T-cell (primary cell): ENCODE data around the gene MUC5B. TPM values are rescaled to one million over a fixed set of nuclear protein-coding genes. Genes with fewer than 3 reads are reported as not detected.

Source experiments
- ATAC-seq, 4 experiments: fragments of 200-7000 bp in 3 of 4; fragments of 150-1000 bp in 1 of 4; cut with Tn5 transposase; replicated peaks in 1 of 4; 1 replicate in 3 of 4; 2 replicates in 1 of 4; pipeline ENCODE4 v1.10.0; 2021; ENCODE audit warnings: moderate library complexity in 3 of 4, mild to moderate bottlenecking in 2 of 4, moderate number of reproducible peaks in 1 of 4
- CTCF ChIA-PET, 2 donors: fragments of 300-600 bp; sonication (Branson Sonifier 250); formaldehyde crosslinking; loops; one replicate each; lab custom pipeline; 2022; ENCODE audit warnings: antibody characterized with exemption in 2 of 2; lab: Charles Lee
- POLR2A ChIA-PET, 2 donors: fragments of 300-600 bp; sonication (Branson Sonifier 250); formaldehyde crosslinking; loops; one replicate each; lab custom pipeline; 2022; ENCODE audit warnings: antibody characterized with exemption in 2 of 2; lab: Charles Lee
- DNase-seq, 35 experiments: peaks; one replicate each; pipeline versions ENCODE4 v3.0.0 to v3.0.0-alpha.2; 2013 to 2023
- H3K27ac ChIP-seq: one replicate; pipeline ENCODE4 v1.5.1; 2013; ENCODE audit warnings: low read length
- H3K27me3 ChIP-seq, 2 experiments: replicated peaks in 1 of 2; 1 replicate in 1 of 2; 2 replicates in 1 of 2; pipeline versions ENCODE4 v1.6.1 to v1.7.0; 2013; ENCODE audit warnings: low read length in 1 of 2, mixed read lengths in 1 of 2; ENCODE audit not compliant: control insufficient read depth in 2 of 2, insufficient read depth in 2 of 2; ENCODE audit errors: extremely low read depth in 1 of 2
- H3K36me3 ChIP-seq, 2 donors: 1 replicate in 1 of 2; 2 replicates in 1 of 2; pipeline versions ENCODE4 v1.6.1 to v1.7.0; 2013; ENCODE audit warnings: low read length in 1 of 2; ENCODE audit not compliant: control insufficient read depth in 2 of 2, insufficient read depth in 1 of 2; ENCODE audit errors: extremely low read depth in 1 of 2
- H3K4me1 ChIP-seq, 2 experiments: 1 replicate in 1 of 2; 2 replicates in 1 of 2; pipeline versions ENCODE4 v1.6.1 to v1.7.0; 2013; ENCODE audit warnings: low read length in 2 of 2, mixed read lengths in 1 of 2; ENCODE audit not compliant: insufficient read depth in 2 of 2, control insufficient read depth in 1 of 2; ENCODE audit errors: extremely low read depth in 1 of 2
- H3K4me3 ChIP-seq, 2 donors: 1 replicate in 1 of 2; 2 replicates in 1 of 2; pipeline versions ENCODE4 v1.5.1 to v1.7.0; 2013; ENCODE audit warnings: mild to moderate bottlenecking in 2 of 2, low read length in 1 of 2, moderate library complexity in 1 of 2; ENCODE audit not compliant: control insufficient read depth in 1 of 2; ENCODE audit errors: extremely low read depth in 1 of 2
- H3K9me3 ChIP-seq: 2 replicates; pipeline ENCODE4 v1.7.0; 2013
- H3K27ac Mint-ChIP-seq, 2 donors: one replicate each; pipeline ENCODE4 v1.8.0; 2020 to 2021; ENCODE audit warnings: mild to moderate bottlenecking in 2 of 2, mixed read lengths in 2 of 2
- H3K27me3 Mint-ChIP-seq, 2 donors: one replicate each; pipeline ENCODE4 v1.8.0; 2021 to 2022; ENCODE audit warnings: mixed read lengths in 2 of 2
- H3K36me3 Mint-ChIP-seq: one replicate; pipeline ENCODE4 v1.8.0; 2021; ENCODE audit warnings: mixed read lengths
- H3K4me1 Mint-ChIP-seq, 3 donors: one replicate each; pipeline ENCODE4 v1.8.0; 2020 to 2022; ENCODE audit warnings: mixed read lengths in 3 of 3, mild to moderate bottlenecking in 1 of 3
- H3K4me3 Mint-ChIP-seq, 3 donors: one replicate each; pipeline ENCODE4 v1.8.0; 2020 to 2022; ENCODE audit warnings: mild to moderate bottlenecking in 3 of 3, mixed read lengths in 3 of 3, moderate library complexity in 3 of 3
- H3K9me3 Mint-ChIP-seq, 3 donors: one replicate each; pipeline ENCODE4 v1.8.0; 2020 to 2022; ENCODE audit warnings: mixed read lengths in 3 of 3
- WGBS: methylation state at CpG from one replicate; pipeline ENCODE4 v1.1.5; 2013; ENCODE audit warnings: missing lambda C conversion rate; ENCODE audit not compliant: insufficient coverage; 5-methylcytosine and 5-hydroxymethylcytosine counted together
- total RNA-seq, 35 experiments: library from RNA in 6 of 35; stranded (reverse) in 6 of 35; fragments of 120-200 nt in 1 of 35; gene quantifications; one replicate each; pipeline versions ENCODE4 v1.2.1 to v1.2.4 and lab custom pipeline; 2013 to 2026

MUC5B gene
- total RNA-seq, 5 donors from 2014 or later (not counting 1 experiment from before 2014, with no cell fraction given): 1.8 to 4.0 (median 3.6) TPM; not detected in 2

DNA sequence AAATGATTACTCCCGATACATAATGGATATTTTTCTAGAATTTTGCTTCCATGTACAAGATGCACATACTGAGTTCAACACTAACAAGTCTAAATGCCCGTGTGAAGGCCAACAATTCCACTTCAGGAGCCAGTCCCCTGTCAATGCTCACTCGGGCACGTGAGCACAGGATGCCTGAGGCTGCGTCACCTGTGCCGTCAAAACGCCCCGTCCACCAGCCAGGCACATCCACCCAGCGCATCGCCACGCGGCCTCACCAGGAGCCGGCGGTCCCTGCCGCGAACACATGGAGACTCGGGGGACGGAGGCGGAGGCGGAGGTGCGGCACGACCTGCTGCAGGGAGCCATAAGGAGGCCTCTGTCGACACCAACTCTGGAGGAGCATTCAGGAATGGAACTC is 76.8 kb downstream of the MUC5B start:
- CTCF ChIA-PET: no interaction called here
- Histone ChIP-seq H3K4me1 (peaks cover 0 to 17% of the 10 kb centered on the region in 2 experiments), H3K4me3 (no peak overlapping the region), H3K36me3 (peaks cover 0 to 20% of the 10 kb centered on the region in 2 donors), H3K27ac (no peak overlapping the region), H3K27me3 (no peaks in the 10 kb centered on the region), H3K9me3 (no peaks in the 10 kb centered on the region)
- no peak overlapping the region for H3K27ac Mint-ChIP-seq
- H3K9me3 Mint-ChIP-seq: no peaks in the 10 kb centered on the region
- POLR2A ChIA-PET: no interaction called here
- H3K4me3 Mint-ChIP-seq: no peak overlapping the region
- H3K4me1 Mint-ChIP-seq: peaks cover 29 to 33% (median 29%) of the 10 kb centered on the region in 3 donors
- DNase-seq: no peak
- H3K36me3 Mint-ChIP-seq: peaks cover 7% of the 10 kb centered on the region
- 100% methylated on average over 16 of the region's 23 CpGs for WGBS
- H3K27me3 Mint-ChIP-seq: no peaks in the 10 kb centered on the region
- no peak for ATAC-seq

DNA sequence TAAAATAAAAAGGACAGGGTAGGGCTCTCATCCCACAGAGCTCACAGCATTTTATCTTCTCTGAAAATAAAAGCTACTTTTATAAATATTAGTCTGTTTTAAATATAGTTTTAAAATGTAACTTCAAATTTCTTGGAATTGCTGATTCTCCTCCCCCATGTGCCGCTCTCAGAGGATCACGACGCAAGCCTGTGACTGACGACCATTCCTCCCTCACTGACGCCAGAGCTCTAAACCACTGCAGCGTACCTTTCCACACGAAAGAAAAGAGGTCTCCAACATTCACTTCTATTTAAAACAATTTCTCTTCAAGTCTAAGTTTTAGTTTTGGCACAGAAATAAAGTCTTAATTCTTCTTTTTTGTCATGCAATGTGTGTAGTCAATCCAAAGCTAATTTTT is 77.3 kb downstream of the MUC5B start:
- no peaks in the 10 kb centered on the region for H3K9me3 Mint-ChIP-seq
- POLR2A ChIA-PET: no interaction called here

DNA sequence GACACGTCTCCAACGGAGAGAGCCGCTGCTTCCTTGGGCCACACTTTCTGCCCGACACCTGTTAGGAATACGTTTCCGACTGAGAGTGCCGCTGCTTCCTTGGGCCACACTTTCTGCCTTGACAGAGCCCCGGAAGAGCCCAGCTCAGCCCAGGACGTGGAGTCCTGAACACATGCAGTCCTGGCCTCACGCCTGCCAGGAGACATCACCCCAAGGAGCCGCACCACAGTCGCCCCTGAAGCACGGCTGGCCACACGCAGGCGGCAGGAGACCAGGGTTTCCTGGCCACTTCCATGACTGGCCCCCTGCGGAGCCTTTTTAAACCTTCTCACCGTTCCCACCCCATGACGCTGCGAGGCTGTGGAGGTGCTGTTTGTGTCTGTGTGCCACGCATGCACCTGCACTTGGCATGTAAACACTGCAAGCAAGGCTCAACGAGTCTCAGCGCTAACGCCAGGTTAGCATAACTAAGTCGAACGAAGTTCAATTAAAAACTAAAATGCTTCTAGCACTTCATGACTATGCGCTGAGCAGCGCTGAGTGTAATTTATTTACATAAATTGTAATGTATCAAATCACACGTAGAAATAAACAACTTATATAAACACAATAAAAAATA is 77.8 kb downstream of the MUC5B start:
- Histone ChIP-seq H3K9me3 (no peaks in the 10 kb centered on the region), H3K4me1 (peaks cover 0 to 19% of the 10 kb centered on the region in 2 experiments), H3K4me3 (no peak overlapping the region), H3K27ac (no peak overlapping the region), H3K27me3 (no peaks in the 10 kb centered on the region), H3K36me3 (peaks cover 0 to 21% of the 10 kb centered on the region in 2 donors)
- CTCF ChIA-PET: no interaction called here
- peak in 1 of 35 experiments; percentile 10 for DNase-seq
- POLR2A ChIA-PET: no interaction called here
- H3K9me3 Mint-ChIP-seq: no peaks in the 10 kb centered on the region
- H3K4me3 Mint-ChIP-seq: no peak overlapping the region
- no peak overlapping the region for H3K27ac Mint-ChIP-seq
- 97% methylated on average over 22 of the region's 28 CpGs for WGBS
- peaks cover 37 to 43% (median 38%) of the 10 kb centered on the region in 3 donors for H3K4me1 Mint-ChIP-seq
- peaks cover 8% of the 10 kb centered on the region for H3K36me3 Mint-ChIP-seq
- no peak for ATAC-seq
- H3K27me3 Mint-ChIP-seq: no peaks in the 10 kb centered on the region

More for the DNA sequence above, 77.3 kb downstream of the MUC5B start:
- Histone ChIP-seq H3K27me3 (no peaks in the 10 kb centered on the region), H3K4me1 (peaks cover 0 to 17% of the 10 kb centered on the region in 2 experiments), H3K4me3 (no peak overlapping the region), H3K27ac (no peak overlapping the region), H3K9me3 (no peaks in the 10 kb centered on the region), H3K36me3 (peaks cover 0 to 21% of the 10 kb centered on the region in 2 donors)
- Mint-ChIP-seq H3K36me3 (peaks cover 10% of the 10 kb centered on the region), H3K27ac (no peak overlapping the region), H3K27me3 (no peaks in the 10 kb centered on the region), H3K4me3 (no peak overlapping the region), H3K4me1 (peaks cover 33 to 38% (median 34%) of the 10 kb centered on the region in 3 donors)
- WGBS: 100% methylated on average over 1 of the region's 7 CpGs
- ATAC-seq (no peak), DNase-seq (no peak)
- CTCF ChIA-PET: no interaction called here

DNA sequence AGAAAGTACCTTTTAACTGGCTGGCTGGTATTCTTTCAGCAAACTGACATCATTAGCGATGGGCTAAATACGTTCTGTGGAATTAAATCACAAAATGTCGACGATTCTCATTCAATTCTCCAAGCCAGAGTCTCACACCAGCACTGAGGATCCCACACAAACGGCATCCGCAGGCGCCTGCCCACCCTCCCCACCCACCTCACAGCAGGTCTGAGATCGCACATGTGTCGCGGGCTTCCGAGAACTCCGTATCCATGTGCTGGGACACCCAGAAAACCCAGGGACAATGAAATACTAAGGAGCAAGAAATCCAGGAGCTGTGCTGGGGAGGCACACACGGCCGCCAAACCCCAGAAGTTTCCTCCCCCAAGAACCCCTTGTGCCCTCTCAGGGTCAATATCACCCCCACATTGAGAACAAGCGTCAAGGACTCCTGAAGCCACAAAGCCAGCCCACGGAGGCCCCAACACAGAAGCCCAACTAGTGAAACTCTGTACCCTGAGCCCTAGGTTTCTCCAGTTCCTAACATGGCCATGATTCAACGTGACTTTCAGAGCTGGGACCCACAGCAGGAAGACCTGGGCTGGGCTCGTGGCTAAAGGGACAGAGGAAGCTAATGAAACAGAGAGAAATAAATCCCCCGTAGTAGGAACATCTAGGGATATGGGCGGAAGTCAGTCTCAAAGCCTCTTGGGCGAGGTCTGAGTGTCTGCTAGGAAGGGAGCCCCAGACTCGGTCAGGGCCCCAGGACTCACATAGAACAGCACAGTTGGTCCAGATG is 78.5 kb downstream of the MUC5B start:
- Mint-ChIP-seq H3K4me1 (peaks cover 42 to 48% (median 45%) of the 10 kb centered on the region in 3 donors), H3K4me3 (no peak overlapping the region), H3K36me3 (peaks cover 8% of the 10 kb centered on the region), H3K9me3 (no peaks in the 10 kb centered on the region), H3K27ac (no peak overlapping the region), H3K27me3 (no peaks in the 10 kb centered on the region)
- WGBS: 91% methylated on average over 17 of the region's 22 CpGs
- no peak for ATAC-seq
- H3K9me3 ChIP-seq: no peaks in the 10 kb centered on the region
- POLR2A ChIA-PET: no interaction called here
- no peak for DNase-seq
- no peak overlapping the region for H3K4me3 ChIP-seq
- CTCF ChIA-PET: no interaction called here
- H3K36me3 ChIP-seq: peaks cover 0 to 20% of the 10 kb centered on the region in 2 donors
- H3K4me1 ChIP-seq: peaks cover 0 to 26% of the 10 kb centered on the region in 2 experiments
- no peaks in the 10 kb centered on the region for H3K27me3 ChIP-seq
- no peak overlapping the region for H3K27ac ChIP-seq

DNA sequence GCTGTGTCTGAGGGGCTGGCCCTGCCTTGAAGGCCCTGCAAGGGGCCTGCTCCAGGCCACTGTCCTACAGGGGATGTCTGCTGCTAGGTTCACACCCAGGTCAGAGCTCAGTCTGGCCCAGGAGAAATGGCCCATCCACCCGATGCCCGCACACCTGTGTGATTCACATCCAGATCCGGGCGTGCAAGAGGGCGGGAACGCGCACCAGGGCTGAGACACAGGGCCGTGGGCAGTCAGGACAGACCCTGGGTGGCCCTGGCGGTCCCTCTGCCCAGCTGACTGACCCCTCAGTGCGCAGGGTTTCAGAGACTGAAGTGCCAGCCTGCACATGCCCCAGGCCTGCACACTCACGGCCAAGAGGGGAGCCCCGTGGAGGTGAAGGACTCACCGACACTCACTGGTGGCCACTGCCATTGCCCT is 79.2 kb downstream of the MUC5B start:
- 93% methylated on average over 12 of the region's 13 CpGs for WGBS
- ATAC-seq (no peak), DNase-seq (no peak)
- Mint-ChIP-seq H3K27me3 (no peaks in the 10 kb centered on the region), H3K4me1 (peaks cover 47 to 53% (median 51%) of the 10 kb centered on the region in 3 donors), H3K9me3 (no peaks in the 10 kb centered on the region), H3K4me3 (no peak overlapping the region), H3K36me3 (peaks cover 8% of the 10 kb centered on the region), H3K27ac (no peak overlapping the region)
- no peaks in the 10 kb centered on the region for H3K27me3 ChIP-seq
- H3K4me1 ChIP-seq: peaks cover 0 to 32% of the 10 kb centered on the region in 2 experiments
- CTCF ChIA-PET: no interaction called here
- no peak overlapping the region for H3K27ac ChIP-seq
- H3K4me3 ChIP-seq: no peak overlapping the region
- peaks cover 0 to 20% of the 10 kb centered on the region in 2 donors for H3K36me3 ChIP-seq
- no peaks in the 10 kb centered on the region for H3K9me3 ChIP-seq
- POLR2A ChIA-PET: no interaction called here

DNA sequence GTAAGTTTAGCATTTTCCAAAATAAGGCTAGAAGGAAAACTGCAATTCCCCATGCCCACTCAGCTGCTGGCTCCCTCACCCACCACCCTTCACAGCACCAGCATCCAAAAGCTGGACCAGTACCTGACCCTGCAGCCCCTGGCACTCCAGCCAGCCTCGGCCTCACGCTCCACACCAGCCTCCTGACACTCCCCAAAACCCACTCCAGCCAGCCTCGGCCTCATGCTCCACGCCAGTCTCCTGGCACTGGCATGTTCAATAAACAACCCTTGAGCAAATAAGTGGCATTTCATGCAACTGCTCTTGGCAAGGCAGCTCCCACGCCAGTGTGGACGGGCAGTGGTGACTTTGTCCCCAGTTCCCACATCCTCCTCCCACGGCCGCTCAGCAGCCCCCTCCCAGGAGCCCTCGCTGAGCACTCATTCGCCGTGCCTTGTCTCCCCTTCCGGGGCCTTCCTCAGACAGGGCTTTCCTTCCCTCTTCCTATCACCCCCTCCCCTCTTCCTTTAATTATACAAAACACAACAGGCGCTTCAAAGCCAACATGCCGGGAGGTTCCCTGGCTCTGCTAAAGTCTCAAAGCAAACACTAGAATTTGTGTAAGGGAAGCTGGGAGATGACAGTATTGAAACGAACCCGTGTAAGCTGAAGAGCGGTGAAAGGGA is 79.7 kb downstream of the MUC5B start:
- WGBS: over 99% methylated on average over 8 of the region's 17 CpGs

More for the DNA sequence above, 79.7 kb downstream of the MUC5B start:
- Mint-ChIP-seq H3K27ac (no peak overlapping the region), H3K36me3 (peaks cover 8% of the 10 kb centered on the region), H3K9me3 (no peaks in the 10 kb centered on the region), H3K4me1 (peaks cover 53 to 59% (median 57%) of the 10 kb centered on the region in 3 donors), H3K27me3 (no peaks in the 10 kb centered on the region), H3K4me3 (no peak overlapping the region)
- DNase-seq (peak in 1 of 35 experiments; percentile 12), ATAC-seq (no peak)
- ChIA-PET CTCF (no interaction called here), POLR2A (no interaction called here)
- Histone ChIP-seq H3K4me3 (no peak overlapping the region), H3K36me3 (peaks cover 0 to 19% of the 10 kb centered on the region in 2 donors), H3K4me1 (peaks cover 0 to 38% of the 10 kb centered on the region in 2 experiments), H3K27me3 (no peaks in the 10 kb centered on the region), H3K9me3 (no peaks in the 10 kb centered on the region), H3K27ac (no peak overlapping the region)
